Brain microvascular endothelial cell (primary cell): ENCODE measurements around the gene GALNT10.

Experiments used
- DNase-seq: peaks from one replicate; pipeline ENCODE4 v3.0.0-alpha.2; 2020
- H3K27ac ChIP-seq: fragments of 250-450 bp; sonication (Bioruptor Pico); 2 replicates; pipeline ENCODE4 v1.5.1; 2020; ENCODE audit warnings: mild to moderate bottlenecking, moderate library complexity
- H3K27me3 ChIP-seq: fragments of 250-450 bp; sonication (Bioruptor Pico); replicated peaks from 2 replicates; pipeline ENCODE4 v1.5.1; 2020; ENCODE audit warnings: mild to moderate bottlenecking
- H3K36me3 ChIP-seq: fragments of 250-450 bp; sonication (Bioruptor Pico); replicated peaks from 2 replicates; pipeline ENCODE4 v1.5.1; 2020; ENCODE audit warnings: mild to moderate bottlenecking
- H3K4me3 ChIP-seq: 2 replicates; pipeline ENCODE4 v1.5.1; 2011; ENCODE audit warnings: low read depth, mild to moderate bottlenecking, control low read depth, low read length, moderate library complexity
- in situ Hi-C: cut with HindIII; loops from 2 replicates; pipeline ENCODE4 v1.10.0; 2017; ENCODE audit warnings: low sequenced_read_pairs, low pct_ligation_motif_present
- TF ChIP-seq, protein P1 (sequence below): IDR thresholded peaks from 2 replicates; pipeline ENCODE4 v1.5.1; 2011; ENCODE audit warnings: low read depth, mild to moderate bottlenecking, moderate library complexity, low read length, control low read depth, inconsistent platforms; ENCODE audit errors: missing control alignments

Gene GALNT10

DNA sequence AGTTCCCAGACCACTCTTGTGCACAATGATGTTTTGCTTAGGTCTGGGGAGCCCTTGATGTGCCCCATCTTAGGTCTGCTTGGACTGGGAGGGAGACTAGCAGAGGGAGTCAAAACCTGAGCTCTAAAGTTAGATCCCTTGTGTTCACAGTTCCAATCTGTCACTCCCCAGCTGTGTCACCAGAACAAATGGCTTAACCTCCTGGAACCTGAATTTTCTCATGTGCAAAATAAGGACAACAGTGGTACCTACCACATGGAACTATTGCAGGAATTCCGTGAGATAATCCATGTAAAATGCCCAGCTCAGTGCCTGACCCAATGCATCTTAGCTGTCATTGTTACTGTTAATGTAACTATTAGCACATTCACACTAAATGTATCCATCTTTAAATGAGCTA lies 45.5 kb downstream of the GALNT10 start:
- no peak overlapping the region for H3K27ac ChIP-seq
- H3K4me3 ChIP-seq = no peak overlapping the region
- no peaks in the 10 kb centered on the region for H3K36me3 ChIP-seq
- in situ Hi-C loops = no loop called here
- H3K27me3 ChIP-seq = no peaks in the 10 kb centered on the region
- TF ChIP-seq, protein P1, sequence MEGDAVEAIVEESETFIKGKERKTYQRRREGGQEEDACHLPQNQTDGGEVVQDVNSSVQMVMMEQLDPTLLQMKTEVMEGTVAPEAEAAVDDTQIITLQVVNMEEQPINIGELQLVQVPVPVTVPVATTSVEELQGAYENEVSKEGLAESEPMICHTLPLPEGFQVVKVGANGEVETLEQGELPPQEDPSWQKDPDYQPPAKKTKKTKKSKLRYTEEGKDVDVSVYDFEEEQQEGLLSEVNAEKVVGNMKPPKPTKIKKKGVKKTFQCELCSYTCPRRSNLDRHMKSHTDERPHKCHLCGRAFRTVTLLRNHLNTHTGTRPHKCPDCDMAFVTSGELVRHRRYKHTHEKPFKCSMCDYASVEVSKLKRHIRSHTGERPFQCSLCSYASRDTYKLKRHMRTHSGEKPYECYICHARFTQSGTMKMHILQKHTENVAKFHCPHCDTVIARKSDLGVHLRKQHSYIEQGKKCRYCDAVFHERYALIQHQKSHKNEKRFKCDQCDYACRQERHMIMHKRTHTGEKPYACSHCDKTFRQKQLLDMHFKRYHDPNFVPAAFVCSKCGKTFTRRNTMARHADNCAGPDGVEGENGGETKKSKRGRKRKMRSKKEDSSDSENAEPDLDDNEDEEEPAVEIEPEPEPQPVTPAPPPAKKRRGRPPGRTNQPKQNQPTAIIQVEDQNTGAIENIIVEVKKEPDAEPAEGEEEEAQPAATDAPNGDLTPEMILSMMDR = no peak
- no peak for DNase-seq

DNA sequence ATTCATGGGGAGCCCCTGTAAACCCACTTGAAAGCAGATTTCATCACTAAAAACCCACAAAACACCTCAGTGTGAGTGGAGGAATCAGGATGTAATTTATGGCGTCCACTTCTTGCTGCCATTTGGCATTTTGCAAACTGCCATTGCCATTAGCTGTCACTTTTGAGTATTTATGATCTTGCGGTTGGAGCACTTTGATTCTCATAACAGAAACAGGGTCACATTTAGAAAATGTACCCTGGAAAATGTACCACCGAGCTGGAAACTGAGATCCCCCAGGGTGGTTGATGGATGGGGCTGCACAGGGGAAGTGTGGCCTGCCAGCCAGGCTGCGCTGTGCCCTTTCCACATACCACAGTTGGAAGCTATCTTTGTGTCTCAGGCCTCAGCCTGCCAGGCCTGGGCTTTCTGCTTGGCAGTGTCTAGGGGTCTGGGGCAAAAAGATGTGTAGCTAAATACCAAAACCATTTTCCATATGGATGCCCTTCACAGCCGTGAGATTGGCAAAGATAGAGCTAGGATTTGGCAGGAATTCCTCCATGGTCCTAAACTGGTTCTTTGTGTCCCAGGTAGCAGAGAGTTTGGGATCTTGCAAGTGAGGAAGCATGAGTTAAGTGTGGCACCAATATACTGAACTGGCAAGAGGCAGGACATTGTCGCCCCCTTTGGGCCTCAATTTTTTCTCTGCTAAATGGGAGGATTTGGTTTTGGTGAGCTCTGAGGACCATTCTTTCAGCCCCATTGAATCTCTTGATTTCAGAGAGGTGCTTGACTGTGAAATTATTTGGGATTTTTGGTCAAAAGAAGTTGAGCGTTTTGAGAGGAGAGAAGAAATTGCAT lies 46.2 kb downstream of the GALNT10 start:
- DNase-seq = no peak
- Histone ChIP-seq H3K27ac (no peak overlapping the region), H3K4me3 (no peak overlapping the region), H3K27me3 (no peaks in the 10 kb centered on the region), H3K36me3 (no peaks in the 10 kb centered on the region)
- in situ Hi-C loops = no loop called here
- TF ChIP-seq, protein P1 = no peak

DNA sequence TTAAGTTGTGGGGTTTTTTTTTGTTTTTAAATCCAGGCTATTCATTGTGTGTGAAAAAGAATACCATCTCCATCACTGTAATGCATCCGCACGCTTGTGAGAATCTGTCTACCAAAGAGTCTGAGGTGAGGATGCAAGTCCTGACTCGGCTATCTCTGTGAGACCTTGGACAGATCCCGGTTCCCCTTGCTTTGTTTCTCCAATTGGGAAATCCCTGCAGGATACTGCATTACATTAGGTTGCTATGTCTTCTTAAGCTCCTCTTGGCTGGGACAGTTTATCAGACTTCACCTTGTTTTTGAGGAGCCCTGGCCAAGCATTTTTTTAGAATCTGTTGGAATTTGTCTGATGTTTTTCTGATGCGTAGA lies 46.8 kb downstream of the GALNT10 start:
- Histone ChIP-seq H3K27me3 (no peaks in the 10 kb centered on the region), H3K36me3 (no peaks in the 10 kb centered on the region), H3K4me3 (no peak overlapping the region), H3K27ac (no peak overlapping the region)
- DNase-seq = no peak
- in situ Hi-C loops = no loop called here
- TF ChIP-seq, protein P1 = no peak

DNA sequence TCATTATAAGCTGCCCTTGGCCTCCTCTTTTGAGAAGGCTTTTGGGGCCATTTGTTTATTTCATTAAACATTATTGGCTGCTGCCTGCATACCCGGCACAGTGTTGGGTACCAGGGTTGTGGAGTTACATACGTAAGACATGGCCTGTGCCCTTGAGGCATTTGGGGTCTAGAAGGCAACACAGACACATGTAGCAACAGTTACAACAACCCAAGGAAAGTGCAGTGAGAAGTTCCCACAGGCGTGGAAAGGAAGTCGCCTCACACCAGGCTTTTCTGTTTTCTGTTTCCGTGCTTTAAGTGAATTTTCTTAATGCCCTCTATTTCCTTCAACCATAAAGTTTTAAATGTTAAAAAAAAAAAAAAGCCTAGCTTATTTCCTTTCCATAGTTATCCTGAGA lies 47.4 kb downstream of the GALNT10 start:
- no peak for DNase-seq
- Histone ChIP-seq H3K4me3 (no peak overlapping the region), H3K27ac (no peak overlapping the region), H3K36me3 (no peaks in the 10 kb centered on the region), H3K27me3 (no peaks in the 10 kb centered on the region)
- in situ Hi-C loops = no loop called here
- TF ChIP-seq, protein P1 = no peak

DNA sequence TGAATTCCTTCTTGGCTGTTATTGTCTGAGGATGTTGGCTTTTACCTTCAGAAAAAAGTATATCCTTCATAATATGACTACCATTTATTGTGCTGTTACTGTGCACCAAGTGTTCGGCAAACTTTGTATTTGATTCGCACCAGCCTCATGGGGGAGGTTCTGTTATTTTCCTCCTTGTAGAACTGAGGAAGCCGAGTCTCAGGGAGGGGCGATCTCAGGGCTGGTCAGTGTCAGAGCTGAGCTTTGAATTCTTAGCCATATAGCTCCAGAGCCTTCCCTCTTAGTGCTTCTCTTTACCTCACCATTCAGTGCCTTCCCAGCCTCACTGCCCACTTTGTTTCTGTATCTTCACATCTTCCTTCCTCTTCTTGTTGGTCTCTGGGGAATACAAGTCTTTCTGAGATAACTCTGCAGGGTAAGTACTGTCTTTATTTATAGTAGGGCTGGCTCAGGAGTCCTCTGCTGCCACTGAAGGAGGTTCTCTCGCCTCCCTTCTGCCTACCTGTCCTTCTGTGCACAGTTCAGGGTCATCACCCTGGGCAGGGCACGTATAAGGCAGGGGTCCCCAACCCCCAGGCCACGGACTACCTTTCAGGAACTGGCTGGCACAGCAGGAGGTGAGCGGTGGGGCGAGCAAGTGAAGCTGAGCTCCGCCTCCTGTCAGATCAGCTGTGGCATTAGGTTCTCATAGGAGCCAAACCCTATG lies 48.4 kb downstream of the GALNT10 start:
- in situ Hi-C loops = no loop called here
- TF ChIP-seq, protein P1 = no peak
- no peaks in the 10 kb centered on the region for H3K36me3 ChIP-seq
- no peaks in the 10 kb centered on the region for H3K27me3 ChIP-seq
- no peak for DNase-seq
- H3K4me3 ChIP-seq = no peak overlapping the region
- no peak overlapping the region for H3K27ac ChIP-seq

DNA sequence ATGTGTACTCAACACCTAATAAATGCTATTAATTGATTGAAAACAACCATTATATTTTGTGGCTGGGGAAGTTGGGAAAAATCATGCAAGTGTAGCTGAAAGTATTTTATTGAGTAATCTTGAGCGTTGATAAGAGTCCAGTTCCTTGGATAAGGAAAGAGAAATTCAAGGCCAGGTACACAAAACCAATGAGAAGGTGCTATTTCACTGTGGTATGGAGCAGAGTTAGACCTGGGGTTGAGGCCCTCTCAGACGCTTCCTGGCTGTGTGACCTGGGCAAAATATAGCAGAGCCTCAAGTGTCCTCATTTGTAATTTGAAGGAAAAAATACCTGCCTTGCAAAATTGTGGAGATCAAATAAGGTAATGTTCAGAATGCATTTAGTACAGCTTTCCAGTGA lies 50.1 kb downstream of the GALNT10 start:
- no peak overlapping the region for H3K27ac ChIP-seq
- TF ChIP-seq, protein P1 = no peak
- H3K27me3 ChIP-seq = no peaks in the 10 kb centered on the region
- no peaks in the 10 kb centered on the region for H3K36me3 ChIP-seq
- in situ Hi-C loops = no loop called here
- DNase-seq = no peak
- no peak overlapping the region for H3K4me3 ChIP-seq
